ENCODE data around the gene EDARADD. TPM values are rescaled to one million over a fixed set of nuclear protein-coding genes. Genes with fewer than 3 reads are reported as not detected.

Gene EDARADD
- total RNA-seq, 1 donor from 2014 or later: 0.89 TPM

GRCh38 chr1:236395230-236395946 is 1.3 kb downstream of the EDARADD start:
- DNase-seq (no peak), ATAC-seq (peak; percentile 62 to 74)
- intact Hi-C loops (cut with DNase I): no loop called here
- no peak for TF ChIP-seq CTCF (IDR thresholded peaks at IDR 0.05)
- Histone ChIP-seq H3K9me3 (no peaks in the 10 kb centered on the region), H3K36me3 (no peaks in the 10 kb centered on the region), H3K27ac (peak overlapping the region; percentile 49), H3K27me3 (ENCODE audit: low read depth) (peaks cover 17% of the 10 kb centered on the region), H3K4me1 (peaks cover 16% of the 10 kb centered on the region), H3K4me3 (peak overlapping the region; percentile 63)

GRCh38 chr1:236395947-236396664 is 2.0 kb downstream of the EDARADD start:
- peak overlapping the region; percentile 63 for H3K4me3 ChIP-seq
- H3K36me3 ChIP-seq: no peaks in the 10 kb centered on the region
- peak overlapping the region; percentile 49 for H3K27ac ChIP-seq
- DNase-seq: no peak
- H3K9me3 ChIP-seq: no peaks in the 10 kb centered on the region
- intact Hi-C loops (cut with DNase I): no loop called here
- ATAC-seq: no peak
- TF ChIP-seq CTCF (IDR thresholded peaks at IDR 0.05): no peak
- peaks cover 16% of the 10 kb centered on the region for H3K4me1 ChIP-seq
- peaks cover 17% of the 10 kb centered on the region for H3K27me3 ChIP-seq (ENCODE audit: low read depth)

DNA sequence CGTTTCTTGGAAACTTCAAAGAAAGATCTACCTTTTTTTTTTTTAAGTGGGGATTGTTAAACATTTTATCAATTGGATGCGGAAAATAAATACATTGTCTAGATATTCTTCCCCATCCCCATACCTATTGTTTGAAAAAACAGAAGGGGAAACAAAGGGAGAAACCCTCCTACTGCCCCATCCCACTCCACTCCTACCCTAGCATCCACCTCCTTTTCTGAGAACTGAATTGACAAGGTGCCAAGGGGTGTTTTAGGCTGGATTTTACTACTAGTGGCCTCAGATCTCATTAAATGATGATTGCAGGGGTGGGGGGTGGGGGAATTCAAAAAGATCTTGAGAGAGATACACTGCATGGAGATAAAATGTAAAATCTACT is 2.6 kb downstream of the EDARADD start:
- intact Hi-C loops (cut with DNase I): no loop called here
- no peak for ATAC-seq
- H3K27ac ChIP-seq: no peak overlapping the region
- H3K9me3 ChIP-seq: no peaks in the 10 kb centered on the region
- peaks cover 17% of the 10 kb centered on the region for H3K27me3 ChIP-seq (ENCODE audit: low read depth)
- H3K36me3 ChIP-seq: no peaks in the 10 kb centered on the region
- no peak overlapping the region for H3K4me3 ChIP-seq
- DNase-seq: no peak
- peaks cover 16% of the 10 kb centered on the region for H3K4me1 ChIP-seq
- TF ChIP-seq CTCF (IDR thresholded peaks at IDR 0.05): no peak

GRCh38 chr1:236397173-236397759 is 3.2 kb downstream of the EDARADD start:
- no peak for DNase-seq

DNA sequence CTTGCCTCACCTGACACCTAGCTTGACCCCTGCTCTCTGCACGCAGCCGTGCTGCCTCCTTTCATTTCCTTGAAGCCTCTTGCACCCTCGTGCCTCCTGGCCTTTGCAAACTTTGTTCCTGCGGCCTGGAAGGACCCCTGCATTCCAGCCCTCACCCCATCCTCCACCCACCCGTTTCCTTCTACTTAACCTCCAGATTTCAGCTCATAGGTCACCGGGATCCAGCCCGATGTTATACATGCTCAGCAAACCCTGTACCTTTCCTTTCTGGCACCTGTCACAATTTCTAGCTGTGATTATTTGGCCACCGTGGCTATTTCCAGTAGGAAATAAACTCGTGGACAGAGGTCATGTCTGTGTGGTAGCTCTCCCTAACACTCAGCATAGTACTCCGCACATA is 4.5 kb downstream of the EDARADD start:
- DNase-seq (no peak), ATAC-seq (no peak)
- H3K4me3 ChIP-seq: no peak overlapping the region
- H3K36me3 ChIP-seq: no peaks in the 10 kb centered on the region
- TF ChIP-seq CTCF (IDR thresholded peaks at IDR 0.05): no peak
- no peaks in the 10 kb centered on the region for H3K9me3 ChIP-seq
- H3K27ac ChIP-seq: no peak overlapping the region
- peaks cover 16% of the 10 kb centered on the region for H3K4me1 ChIP-seq
- peaks cover 17% of the 10 kb centered on the region for H3K27me3 ChIP-seq (ENCODE audit: low read depth)
- intact Hi-C loops (cut with DNase I): no loop called here

More at GRCh38 chr1:236397173-236397759, 3.2 kb downstream of the EDARADD start:
- no peaks in the 10 kb centered on the region for H3K9me3 ChIP-seq
- H3K4me3 ChIP-seq: no peak overlapping the region
- no peak for ATAC-seq
- intact Hi-C loops (cut with DNase I): no loop called here
- H3K27me3 ChIP-seq (ENCODE audit: low read depth): peaks cover 17% of the 10 kb centered on the region
- peaks cover 16% of the 10 kb centered on the region for H3K4me1 ChIP-seq
- no peak overlapping the region for H3K27ac ChIP-seq
- no peaks in the 10 kb centered on the region for H3K36me3 ChIP-seq
- TF ChIP-seq CTCF (IDR thresholded peaks at IDR 0.05): no peak

All from lower lobe of right lung (tissue), 2 donors.